ENCODE results near the gene GBF1. TPM values are rescaled to one million over a fixed set of nuclear protein-coding genes. Genes with fewer than 3 reads are reported as not detected.

GBF1 gene
- total and polyA plus RNA-seq, 2 of the 13 experiments (the other 11 are each of a cell fraction or from before 2014, with no cell fraction given) = 17.1 to 21.9 TPM

- peak; percentile 62; the same call in 1 of the 2 replicates for TF ChIP-seq GZF1 (CRISPR knock-in tag; IDR thresholded peaks at IDR 0.05)
- peak; percentile 83 for TF ChIP-seq ZNF792 (CRISPR knock-in tag; IDR thresholded peaks at IDR 0.05)
- peak; percentile 38; the same call in 1 of the 2 replicates for TF ChIP-seq ZNF503 (CRISPR knock-in tag; IDR thresholded peaks at IDR 0.05)
- TF ChIP-seq JUND (CRISPR knock-in tag; IDR thresholded peaks at IDR 0.05) = no peak
- TF ChIP-seq SIX1 (CRISPR knock-in tag; IDR thresholded peaks at IDR 0.05; ENCODE audit: borderline replicate concordance) = no peak
- TF ChIP-seq HMGXB4 (CRISPR knock-in tag; IDR thresholded peaks at IDR 0.05; ENCODE audit: borderline replicate concordance in 1 of 2, low read depth in 1 of 2) = peak; percentile 97
- no peak for TF ChIP-seq ZNF329 (CRISPR knock-in tag; IDR thresholded peaks at IDR 0.05; ENCODE audit: low read depth)
- no peak for TF ChIP-seq ATF1 (CRISPR knock-in tag; IDR thresholded peaks at IDR 0.05)
- no peak for TF ChIP-seq CREB3 (CRISPR knock-in tag; IDR thresholded peaks at IDR 0.05)
- no peak for TF ChIP-seq ZSCAN22 (CRISPR knock-in tag; IDR thresholded peaks at IDR 0.05)
- TF ChIP-seq ZFY (CRISPR knock-in tag; IDR thresholded peaks at IDR 0.05) = peak; percentile 89
- TF ChIP-seq ZNF883 (CRISPR knock-in tag; IDR thresholded peaks at IDR 0.05; ENCODE audit: not compliant biosample characterization) = peak; percentile 78
- no peak for TF ChIP-seq SIN3B (IDR thresholded peaks at IDR 0.05; ENCODE audit: low read length)
- no peak for TF ChIP-seq ZNF317 (CRISPR knock-in tag; IDR thresholded peaks at IDR 0.05)
- TF ChIP-seq ZNF446 (CRISPR knock-in tag; IDR thresholded peaks at IDR 0.05) = no peak
- peak; percentile 51; the same call in 1 of the 2 replicates for TF ChIP-seq FOXP4 (CRISPR knock-in tag; IDR thresholded peaks at IDR 0.05)
- TF ChIP-seq NR2F1 (CRISPR knock-in tag; IDR thresholded peaks at IDR 0.05) = no peak
- 0 out of 2 replicates have a peak, but pooled peaks have one; percentile 50 for TF ChIP-seq POLR2G (IDR thresholded peaks at IDR 0.05; ENCODE audit: low read depth, low read length)
- TF ChIP-seq SETDB1 (CRISPR knock-in tag; IDR thresholded peaks at IDR 0.05; ENCODE audit: borderline replicate concordance) = no peak
- peak; percentile 62 for TF ChIP-seq POGZ (CRISPR knock-in tag; IDR thresholded peaks at IDR 0.05)
- TF ChIP-seq HNRNPUL1 (IDR thresholded peaks at IDR 0.05; ENCODE audit: low read depth, low read length) = no peak
- TF ChIP-seq NFYB (CRISPR knock-in tag; IDR thresholded peaks at IDR 0.05) = no peak; the same call in 1 of the 2 replicates
- no peak for TF ChIP-seq REXO4 (CRISPR knock-in tag; IDR thresholded peaks at IDR 0.05; ENCODE audit: borderline replicate concordance)
- TF ChIP-seq KMT2B (CRISPR knock-in tag; IDR thresholded peaks at IDR 0.05) = 0 out of 2 replicates have a peak, but pooled peaks have one; percentile 55
- TF ChIP-seq ZFP41 (CRISPR knock-in tag; IDR thresholded peaks at IDR 0.05; ENCODE audit: borderline replicate concordance) = no peak
These were observed 177.3 kb downstream of the GBF1 start (continued) for GRCh38 chr10:102422545-102423129.
